ENCODE data around the gene C12orf43. TPM values are rescaled to one million over a fixed set of nuclear protein-coding genes. Genes with fewer than 3 reads are reported as not detected.

Gene C12orf43
- total RNA-seq, 6 donors from 2014 or later, result 12.2 to 19.6 (median 16.0) TPM

GRCh38 chr12:121011820-121012219 is 4.5 kb downstream of the C12orf43 start:
- Histone ChIP-seq H3K9me3 (no peaks in the 10 kb centered on the region), H3K27ac (no peak overlapping the region), H3K36me3 (peaks cover 11 to 60% (median 46%) of the 10 kb centered on the region in 4 donors), H3K27me3 (no peaks in the 10 kb centered on the region), H3K4me3 (no peak overlapping the region), H3K4me1 (peaks cover 7 to 9% (median 8%) of the 10 kb centered on the region in 4 donors)
- DNase-seq, result no peak
- no peak for ATAC-seq (ENCODE audit: low FRiP score in 2 of 2)
- TF ChIP-seq POLR2A (IDR thresholded peaks at IDR 0.05), result no peak
- 75 to 85% methylated on average over 6 of the region's 6 CpGs for WGBS, 2 donors

DNA sequence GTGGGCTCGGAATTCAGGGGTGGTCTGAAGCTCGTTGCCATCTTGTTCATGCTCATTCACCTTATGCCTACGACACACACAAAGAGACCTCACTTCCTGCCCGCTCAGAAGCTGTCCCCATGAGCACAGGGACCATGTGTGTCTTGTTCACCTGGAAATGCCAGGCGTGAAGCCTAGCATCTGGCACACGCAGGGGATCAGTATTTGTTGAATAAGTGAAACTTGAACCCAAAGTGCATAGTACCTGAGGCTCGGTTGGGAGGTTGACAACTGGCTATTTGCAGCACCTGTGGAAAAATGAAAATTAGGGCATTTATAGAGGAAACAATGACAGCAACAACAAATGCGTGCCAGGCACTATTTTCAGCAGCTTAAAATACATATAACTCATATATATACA is 5.4 kb downstream of the C12orf43 start:
- Histone ChIP-seq H3K4me1 (peaks cover 6 to 8% (median 6%) of the 10 kb centered on the region in 4 donors), H3K36me3 (peaks cover 11 to 70% (median 48%) of the 10 kb centered on the region in 4 donors), H3K27me3 (no peaks in the 10 kb centered on the region)

GRCh38 chr12:121009741-121010140 is 6.5 kb downstream of the C12orf43 start:
- H3K27ac ChIP-seq, result no peak overlapping the region
- peak in 3 of 6 experiments; percentile 21 to 47 (median 29) for TF ChIP-seq CTCF (IDR thresholded peaks at IDR 0.05)
- no peak for TF ChIP-seq POLR2A (IDR thresholded peaks at IDR 0.05)
- no peaks in the 10 kb centered on the region for H3K27me3 ChIP-seq
- no peak for ATAC-seq (ENCODE audit: low FRiP score in 2 of 2)
- H3K4me3 ChIP-seq, result no peak overlapping the region
- no peak for DNase-seq
- H3K9me3 ChIP-seq, result no peaks in the 10 kb centered on the region
- no peaks in the 10 kb centered on the region for H3K4me1 ChIP-seq
- peaks cover 11 to 79% (median 53%) of the 10 kb centered on the region in 4 donors for H3K36me3 ChIP-seq
- 64 to 76% methylated on average over 10 of the region's 10 CpGs for WGBS, 2 donors

More for the DNA sequence above, 5.4 kb downstream of the C12orf43 start:
- ATAC-seq (ENCODE audit: low FRiP score in 2 of 2) (no peak), DNase-seq (no peak)
- no peak overlapping the region for H3K4me3 ChIP-seq
- no peak overlapping the region for H3K27ac ChIP-seq
- no peaks in the 10 kb centered on the region for H3K9me3 ChIP-seq
- WGBS, 2 donors, result 89 to 95% methylated on average over 8 of the region's 8 CpGs
- no peak for TF ChIP-seq EP300 (IDR thresholded peaks at IDR 0.05)
- TF ChIP-seq POLR2AphosphoS5 (IDR thresholded peaks at IDR 0.05), result no peak
- no peak for TF ChIP-seq POLR2A (IDR thresholded peaks at IDR 0.05)
- no peak for TF ChIP-seq CTCF (IDR thresholded peaks at IDR 0.05)

GRCh38 chr12:121008347-121009098 is 7.8 kb downstream of the C12orf43 start:
- H3K27me3 ChIP-seq, result no peaks in the 10 kb centered on the region
- peaks cover 15 to 91% (median 65%) of the 10 kb centered on the region in 4 donors for H3K36me3 ChIP-seq
- 94 to 99% methylated on average over 8 of the region's 8 CpGs for WGBS, 2 donors

DNA sequence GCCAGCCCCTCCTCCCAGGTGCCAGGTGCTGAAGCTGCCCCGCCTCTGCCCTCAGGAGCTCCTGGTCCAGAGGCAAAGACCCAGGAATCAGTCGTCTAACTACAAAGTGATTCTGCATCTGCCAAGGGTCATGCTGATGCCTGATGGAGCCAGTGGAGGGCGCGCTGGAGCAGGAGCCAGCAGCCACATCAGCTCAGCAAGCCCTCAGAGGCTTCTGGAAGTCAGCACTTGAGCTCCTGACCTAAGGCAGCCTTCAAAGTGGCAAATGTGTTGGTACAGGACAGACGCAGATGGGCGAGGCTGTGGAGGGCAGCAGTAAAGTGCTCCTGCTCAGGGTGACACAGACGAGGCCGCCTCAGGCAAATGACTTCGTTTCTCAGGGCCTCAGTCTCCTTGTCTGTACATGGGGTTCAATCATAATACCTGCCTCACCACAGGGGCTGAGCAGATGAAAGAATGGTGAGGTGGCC is 10.9 kb downstream of the C12orf43 start:
- TF ChIP-seq CTCF (IDR thresholded peaks at IDR 0.05), result peak in 4 of 6 experiments; percentile 15 to 51 (median 36)
- TF ChIP-seq EP300 (IDR thresholded peaks at IDR 0.05), result no peak
- WGBS, 2 donors, result 70 to 71% methylated on average over 5 to 8 of the region's 9 CpGs
- Histone ChIP-seq H3K36me3 (peaks cover 15 to 89% (median 67%) of the 10 kb centered on the region in 4 donors), H3K9me3 (no peaks in the 10 kb centered on the region), H3K27ac (no peak overlapping the region), H3K4me3 (no peak overlapping the region), H3K4me1 (no peaks in the 10 kb centered on the region), H3K27me3 (no peaks in the 10 kb centered on the region)
- peak in 1 of 2 donors; percentile 50 for ATAC-seq (ENCODE audit: low FRiP score in 2 of 2)
- peak; percentile 58 to 76 for DNase-seq

More at GRCh38 chr12:121008347-121009098, 7.8 kb downstream of the C12orf43 start:
- Histone ChIP-seq H3K27ac (no peak overlapping the region), H3K4me1 (no peaks in the 10 kb centered on the region), H3K4me3 (no peak overlapping the region), H3K9me3 (no peaks in the 10 kb centered on the region)
- no peak for DNase-seq
- no peak for ATAC-seq (ENCODE audit: low FRiP score in 2 of 2)
- TF ChIP-seq CTCF (IDR thresholded peaks at IDR 0.05) (no peak), POLR2A (IDR thresholded peaks at IDR 0.05) (no peak)

All from upper lobe of left lung (tissue), 6 donors.